Suppressor macrophage (primary cell): ENCODE data around the gene EDARADD.

ENCODE experiments used
- DNase-seq, 4 experiments: peaks; one replicate each; pipeline ENCODE4 v3.0.0-alpha.2; 2020 to 2022

Gene EDARADD

GRCh38 chr1:236394879-236395229, 768 bp downstream of the EDARADD start:
- peak in 2 of 4 experiments; percentile 4 to 21 for DNase-seq

- peak in 3 of 4 experiments; percentile 23 to 34 (median 30) for DNase-seq
These were observed 1.3 kb downstream of the EDARADD start for GRCh38 chr1:236395230-236395946.

- DNase-seq = peak in 1 of 4 experiments; percentile 9
These were observed 2.0 kb downstream of the EDARADD start for GRCh38 chr1:236395947-236396664.

- DNase-seq = no peak
These were observed 2.6 kb downstream of the EDARADD start for GRCh38 chr1:236396665-236397043.

- DNase-seq = no peak
These were observed 3.2 kb downstream of the EDARADD start for GRCh38 chr1:236397173-236397759.

- no peak for DNase-seq
These were observed 4.5 kb downstream of the EDARADD start for GRCh38 chr1:236398538-236398937.

- DNase-seq = no peak
These were observed 6.0 kb downstream of the EDARADD start for GRCh38 chr1:236400061-236400603.

- no peak for DNase-seq
These were observed 7.6 kb downstream of the EDARADD start for GRCh38 chr1:236401698-236402097.

- DNase-seq = no peak
These were observed 10.0 kb downstream of the EDARADD start for GRCh38 chr1:236403905-236404696.

- DNase-seq = no peak
These were observed 13.0 kb downstream of the EDARADD start for GRCh38 chr1:236407059-236407458.

GRCh38 chr1:236413688-236414087, 19.6 kb downstream of the EDARADD start:
- no peak for DNase-seq

GRCh38 chr1:236416165-236416564, 22.1 kb downstream of the EDARADD start:
- no peak for DNase-seq

GRCh38 chr1:236417336-236417735, 23.2 kb downstream of the EDARADD start:
- DNase-seq = no peak

GRCh38 chr1:236419502-236419901, 25.4 kb downstream of the EDARADD start:
- DNase-seq = no peak

GRCh38 chr1:236421022-236421421, 26.9 kb downstream of the EDARADD start:
- peak in 1 of 4 experiments; percentile 24 for DNase-seq

GRCh38 chr1:236421850-236422516, 27.9 kb downstream of the EDARADD start:
- no peak for DNase-seq

GRCh38 chr1:236422517-236422876, 28.4 kb downstream of the EDARADD start:
- no peak for DNase-seq

GRCh38 chr1:236425031-236425663, 31.1 kb downstream of the EDARADD start:
- peak in 2 of 4 experiments; percentile 21 to 51 for DNase-seq

- no peak for DNase-seq
These were observed 32.1 kb downstream of the EDARADD start for GRCh38 chr1:236426215-236426614.

- no peak for DNase-seq
These were observed 35.7 kb downstream of the EDARADD start for GRCh38 chr1:236429715-236430274.

GRCh38 chr1:236433819-236434315, 39.8 kb downstream of the EDARADD start:
- DNase-seq = no peak
